Measurements from ENCODE around the gene GATA1. TPM values are rescaled to one million over a fixed set of nuclear protein-coding genes. Genes with fewer than 3 reads are reported as not detected.

GATA1 gene
- total RNA-seq, 1 experiment from 2014 or later: 0.34 TPM

- ChIA-PET CTCF (no interaction called here), RAD21 (ENCODE audit: low non-redundant PET in 1 of 2, low total read pairs in 2 of 2, uncharacterized antibody in 2 of 2, unreplicated experiment in 2 of 2) (no interaction called here), POLR2A (interaction anchor here (1.1 kb wide), 1 partner anchor 11 kb away, joined by 3 read pairs; no protein-coding TSS in a partner anchor)
- no peak overlapping the region for H2AFZ ChIP-seq (ENCODE audit: low read depth, low read length, poor library complexity, severe bottlenecking)
- no peaks in the 10 kb centered on the region for H3K4me1 ChIP-seq (ENCODE audit: control insufficient read depth in 1 of 2, insufficient read depth in 2 of 2, low read length in 2 of 2)
- H3K4me2 ChIP-seq (ENCODE audit: low read length): no peak overlapping the region
- BruUV-seq (replicated peaks): no TSS peak
- TF ChIP-seq ELF1 (IDR thresholded peaks at IDR 0.05; ENCODE audit: borderline replicate concordance, low read depth): no peak
- TF ChIP-seq ATF3 (IDR thresholded peaks at IDR 0.05): no peak
- TF ChIP-seq JUND (IDR thresholded peaks at IDR 0.05): no peak
- no peaks in the 10 kb centered on the region for H3K9me3 ChIP-seq (ENCODE audit: control insufficient read depth in 1 of 2, insufficient read depth in 1 of 2, low read depth in 1 of 2, low read length in 2 of 2)
- no peak for DNase-seq (ENCODE audit: low read depth, low spot score)
- H3K79me2 ChIP-seq (ENCODE audit: insufficient read depth, low read length): no peaks in the 10 kb centered on the region
- no peak overlapping the region for H3K27ac ChIP-seq (ENCODE audit: low read depth, low read length)
- H4K20me1 ChIP-seq (ENCODE audit: insufficient read depth): no peaks in the 10 kb centered on the region
- ATAC-seq: no peak
- intact Hi-C loops (cut with micrococcal nuclease): no loop called here
- H3K9me2 ChIP-seq (ENCODE audit: insufficient read depth): no peaks in the 10 kb centered on the region
- H3K4me3 ChIP-seq (replicated peaks in 1 of 2; ENCODE audit: low read depth in 1 of 2, low read length in 2 of 2): no peak overlapping the region
- H3K36me3 ChIP-seq (ENCODE audit: control insufficient read depth in 1 of 2, insufficient read depth in 2 of 2, low read length in 2 of 2): no peaks in the 10 kb centered on the region
- no peak overlapping the region for H3K9ac ChIP-seq (ENCODE audit: low read length)
- H3K27me3 ChIP-seq (ENCODE audit: insufficient read depth, low read length): no peaks in the 10 kb centered on the region
Observed at GRCh38 chrX:48749182-48749581, 37.2 kb upstream of the GATA1 start.

GRCh38 chrX:48751343-48751742, 35.0 kb upstream of the GATA1 start:
- Histone ChIP-seq H3K9ac (ENCODE audit: low read length) (no peak overlapping the region), H3K27ac (ENCODE audit: low read depth, low read length) (no peak overlapping the region), H3K4me2 (ENCODE audit: low read length) (no peak overlapping the region), H3K9me3 (ENCODE audit: control insufficient read depth in 1 of 2, insufficient read depth in 1 of 2, low read depth in 1 of 2, low read length in 2 of 2) (no peaks in the 10 kb centered on the region), H3K9me2 (ENCODE audit: insufficient read depth) (no peaks in the 10 kb centered on the region), H3K79me2 (ENCODE audit: insufficient read depth, low read length) (no peaks in the 10 kb centered on the region), H3K4me1 (ENCODE audit: control insufficient read depth in 1 of 2, insufficient read depth in 2 of 2, low read length in 2 of 2) (no peaks in the 10 kb centered on the region), H3K4me3 (replicated peaks in 1 of 2; ENCODE audit: low read depth in 1 of 2, low read length in 2 of 2) (no peak overlapping the region), H3K27me3 (ENCODE audit: insufficient read depth, low read length) (no peaks in the 10 kb centered on the region), H2AFZ (ENCODE audit: low read depth, low read length, poor library complexity, severe bottlenecking) (no peak overlapping the region), H4K20me1 (ENCODE audit: insufficient read depth) (no peaks in the 10 kb centered on the region), H3K36me3 (ENCODE audit: control insufficient read depth in 1 of 2, insufficient read depth in 2 of 2, low read length in 2 of 2) (no peaks in the 10 kb centered on the region)
- ChIA-PET POLR2A (no interaction called here), CTCF (no interaction called here), RAD21 (ENCODE audit: low non-redundant PET in 1 of 2, low total read pairs in 2 of 2, uncharacterized antibody in 2 of 2, unreplicated experiment in 2 of 2) (no interaction called here)
- ATAC-seq (no peak), DNase-seq (ENCODE audit: low read depth, low spot score) (no peak)
- BruUV-seq (replicated peaks): no TSS peak
- intact Hi-C loops (cut with micrococcal nuclease): no loop called here
- TF ChIP-seq MAX (IDR thresholded peaks at IDR 0.05) (no peak), RAD21 (IDR thresholded peaks at IDR 0.05; ENCODE audit: low read depth) (no peak), FOSL1 (IDR thresholded peaks at IDR 0.05; ENCODE audit: low read depth) (no peak), EZH2 (IDR thresholded peaks at IDR 0.05) (no peak)
